ENCODE measurements around the gene LRRC73. TPM values are rescaled to one million over a fixed set of nuclear protein-coding genes. Genes with fewer than 3 reads are reported as not detected.

The LRRC73 gene
- total and polyA plus RNA-seq, 9 of the 15 experiments (the other 6 are each of a cell fraction or from before 2014, with no cell fraction given), result 0.07 to 0.55 (median 0.16) TPM; not detected in 3

GRCh38 chr6:43497689-43498088 is 12.5 kb downstream of the LRRC73 start:
- FAIRE-seq, result no peak
- Histone ChIP-seq H3K79me2 (ENCODE audit: control insufficient read depth, insufficient read depth, low read length) (0 out of 3 replicates have a peak, but pooled peaks cover 3% of the 10 kb centered on the region), H3K9me3 (replicated peaks; ENCODE audit: control insufficient read depth, insufficient read depth, low read depth, low read length) (no peaks in the 10 kb centered on the region), H4K20me1 (replicated peaks; ENCODE audit: control insufficient read depth, insufficient read depth, low read length) (peaks cover 22% of the 10 kb centered on the region), H2AFZ (ENCODE audit: low read depth, low read length) (no peak overlapping the region), H3K4me1 (replicated peaks in 1 of 2; ENCODE audit: control insufficient read depth in 2 of 2, insufficient read depth in 2 of 2, low read length in 2 of 2) (peaks cover 16 to 24% of the 10 kb centered on the region in 2 experiments), H3K9ac (ENCODE audit: insufficient read depth in 1 of 2, low read depth in 2 of 2, low read length in 2 of 2) (peak overlapping the region in 1 of 2 experiments; percentile 28; a peak in 1 of 4 replicates), H3K4me3 (no peak overlapping the region), H3K9me1 (ENCODE audit: control insufficient read depth, insufficient read depth, low read length) (peaks cover 3% of the 10 kb centered on the region), H3K27ac (ENCODE audit: extremely low read depth, low read depth, low read length) (no peak overlapping the region), H3K4me2 (ENCODE audit: insufficient read depth, low read length) (no peak overlapping the region), H3K27me3 (ENCODE audit: control insufficient read depth in 2 of 2, insufficient read depth in 2 of 2, low read length in 2 of 2) (no peaks in the 10 kb centered on the region), H3K36me3 (ENCODE audit: control insufficient read depth, insufficient read depth, low read length) (peaks cover 48% of the 10 kb centered on the region; the same call in 2 of the 3 replicates)
- ATAC-seq, result no peak
- ChIA-PET POLR2A (interaction anchor here (0.7 to 1.8 kb wide), 3 partner anchors 10 to 59 kb away, joined by 3 to 4 read pairs (median 4); no protein-coding TSS in a partner anchor), CTCF (ENCODE audit: low intra/inter-chr PET ratio) (interaction anchor here (1.1 kb wide), 1 partner anchor 44 kb away, joined by 6 read pairs; no protein-coding TSS in a partner anchor)
- no TSS peak for BruUV-seq (replicated peaks)
- 93% methylated on average over 10 of the region's 12 CpGs for WGBS (ENCODE audit: insufficient coverage, low coverage, missing lambda C conversion rate)
- no peak for DNase-seq (ENCODE audit: extremely low read depth in 1 of 4, low spot score in 3 of 4)
- no peak for TF ChIP-seq ETV5 (CRISPR knock-in tag; IDR thresholded peaks at IDR 0.05; ENCODE audit: low read depth)
- no peak for TF ChIP-seq PURB (CRISPR knock-in tag; IDR thresholded peaks at IDR 0.05; ENCODE audit: low read depth)
- no peak for TF ChIP-seq MCM2 (IDR thresholded peaks at IDR 0.05; ENCODE audit: low read depth)
- no peak for TF ChIP-seq XRCC5 (IDR thresholded peaks at IDR 0.05; ENCODE audit: low read depth, low read length)
- no peak for TF ChIP-seq E2F4 (CRISPR knock-in tag; IDR thresholded peaks at IDR 0.05; ENCODE audit: low read depth)
- no peak for TF ChIP-seq ZBTB9 (CRISPR knock-in tag; IDR thresholded peaks at IDR 0.05)
- TF ChIP-seq HNRNPL (IDR thresholded peaks at IDR 0.05; ENCODE audit: low read depth, low read length), result no peak
- TF ChIP-seq E2F3 (CRISPR knock-in tag; IDR thresholded peaks at IDR 0.05), result no peak
- no peak for TF ChIP-seq TAF1 (IDR thresholded peaks at IDR 0.05; ENCODE audit: control insufficient read depth, extremely low read depth, insufficient read depth, low read length, severe bottlenecking)
- no peak for TF ChIP-seq CCAR2 (IDR thresholded peaks at IDR 0.05; ENCODE audit: low read depth, low read length)
- TF ChIP-seq NR4A1 (CRISPR knock-in tag; IDR thresholded peaks at IDR 0.05), result no peak
- TF ChIP-seq NR4A1 (tag; IDR thresholded peaks at IDR 0.05), result no peak
- no peak for TF ChIP-seq TAF15 (IDR thresholded peaks at IDR 0.05; ENCODE audit: low read depth, low read length)
- TF ChIP-seq THAP7 (CRISPR knock-in tag; IDR thresholded peaks at IDR 0.05), result no peak
- in situ Hi-C loops (cut with MboI), result no loop called here
- intact Hi-C loops (cut with micrococcal nuclease), result no loop called here

Data from K562 (cell line).